ENCODE measurements around the gene ZC3H10.

- TF ChIP-seq CTCF (conservative IDR thresholded peaks at IDR 0.05; ENCODE audit: low read depth in 2 of 2) = no peak
- TF ChIP-seq EZH2phosphoT487 (IDR thresholded peaks at IDR 0.05; ENCODE audit: unreplicated experiment) = no peak
- no peak for TF ChIP-seq POLR2AphosphoS5 (IDR thresholded peaks at IDR 0.05; ENCODE audit: low read depth)
- TF ChIP-seq EZH2 (IDR thresholded peaks at IDR 0.05; ENCODE audit: low read depth, unreplicated experiment) = no peak
- no peak for TF ChIP-seq CREB1 (CRISPR knock-in tag; IDR thresholded peaks at IDR 0.05; ENCODE audit: low read depth)
These were observed 36.8 kb downstream of the ZC3H10 start for GRCh38 chr12:56154818-56155217.
